Stimulated activated CD4-positive, alpha-beta T cell treated with anti-CD3 and anti-CD28 coated beads, Interleukin-1b, Interleukin-23, amount 100 ng/mL, for 4 hours (primary cell): ENCODE data around the gene C10orf143.
"Not testable (repeated sequence)": the region's sequence is repeated elsewhere in the genome, so short reads cannot be mapped to it uniquely, and the experiment has no call there.

Experiments
- DNase-seq, 2 donors: peaks; one replicate each; pipeline ENCODE4 v3.0.0-alpha.2; 2020; ENCODE audit warnings: low read depth in 2 of 2

C10orf143 gene

DNA sequence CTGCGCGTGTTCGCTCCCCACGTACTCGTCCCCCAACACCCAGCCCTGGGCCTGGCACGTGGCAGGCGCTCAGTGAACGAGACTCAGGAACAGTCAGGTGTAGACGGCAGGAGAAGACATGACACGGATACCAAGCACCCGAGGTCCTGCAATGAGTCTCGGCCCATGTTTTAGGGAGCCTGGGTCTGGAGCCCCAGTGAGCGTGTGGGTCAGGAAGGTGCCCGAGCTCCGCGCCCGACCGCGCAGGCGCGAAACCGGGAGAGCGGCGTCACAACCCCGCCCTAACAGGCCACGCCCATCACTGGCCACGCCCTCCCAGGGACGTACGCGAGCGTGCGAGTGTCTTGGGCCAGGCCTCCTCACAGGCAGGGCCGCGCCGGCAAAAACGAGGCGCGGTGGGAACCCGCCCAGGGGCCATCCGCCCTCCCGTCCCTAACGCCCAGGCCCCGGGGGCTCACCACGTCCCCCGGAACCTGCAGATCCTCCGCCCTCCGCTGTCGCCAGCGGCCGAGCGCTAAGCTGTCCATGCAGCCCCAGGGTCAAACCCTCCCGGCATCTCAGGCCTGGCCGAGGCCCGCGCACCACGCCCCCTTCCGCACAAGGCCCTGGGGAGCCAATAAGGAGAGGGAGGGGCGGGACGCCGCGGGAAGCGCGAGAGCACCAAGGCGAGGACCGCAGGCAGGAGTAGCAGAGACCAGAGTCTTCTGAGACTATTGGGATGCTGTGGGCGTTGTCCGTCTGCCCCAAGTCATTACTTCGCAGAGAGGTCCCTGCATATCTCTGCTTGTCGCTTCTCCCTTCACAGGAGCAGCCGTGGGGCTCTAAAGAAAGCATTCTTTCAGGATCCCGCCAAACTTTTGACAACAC lies at the start of gene C10orf143:
Gene C10orf143 (minus strand): TSS at position 585 of the 867 bp plus-strand sequence. CDS start 58 bp downstream, at position 527.
- DNase-seq = peak; percentile 99

GRCh38 chr10:130159192-130159794 lies 48.7 kb upstream of the C10orf143 start:
- DNase-seq = no peak

- no peak for DNase-seq
These were observed 35.4 kb upstream of the C10orf143 start for GRCh38 chr10:130146042-130146441.

GRCh38 chr10:130141878-130142277 lies 31.2 kb upstream of the C10orf143 start:
- no peak for DNase-seq

GRCh38 chr10:130141460-130141859 lies 30.8 kb upstream of the C10orf143 start:
- DNase-seq = no peak

DNA sequence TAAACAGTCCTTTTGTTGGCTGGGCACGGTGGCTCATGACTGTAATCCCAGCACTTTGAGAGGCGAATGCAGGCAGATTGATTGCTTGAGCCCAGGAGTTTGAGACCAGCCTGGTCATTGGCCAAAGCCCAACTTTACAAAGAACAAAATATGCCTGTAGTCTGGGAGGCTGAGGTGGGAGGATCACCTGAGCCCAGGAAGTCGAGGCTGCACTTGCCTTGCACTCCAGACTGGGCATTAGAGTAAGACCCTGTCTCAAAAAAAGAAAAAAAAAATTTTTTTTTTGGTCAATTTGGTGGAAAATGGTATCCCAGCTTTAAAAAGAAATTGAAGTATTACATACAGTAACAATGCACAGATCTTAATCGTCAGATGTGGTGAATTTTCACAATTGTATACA lies 30.4 kb upstream of the C10orf143 start:
- no peak for DNase-seq

DNA sequence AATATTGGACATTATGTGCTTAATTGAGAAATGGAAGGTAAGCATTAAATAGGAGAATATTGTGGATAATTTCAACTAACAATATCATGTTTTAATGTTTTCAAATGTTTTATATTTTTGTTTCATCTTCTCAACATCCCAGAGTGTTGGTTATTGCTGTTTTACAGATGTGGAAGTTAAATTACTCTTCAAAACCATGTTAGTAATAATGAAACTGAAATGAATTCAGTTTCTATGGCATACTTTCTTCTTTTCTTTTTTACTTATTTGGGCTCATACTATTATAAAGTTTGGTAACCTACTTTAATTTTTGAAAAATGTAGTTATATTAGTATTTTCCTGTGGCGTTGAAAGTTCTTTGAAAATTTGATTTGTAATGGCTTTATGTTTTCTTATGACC lies 29.8 kb upstream of the C10orf143 start:
- DNase-seq = no peak

DNA sequence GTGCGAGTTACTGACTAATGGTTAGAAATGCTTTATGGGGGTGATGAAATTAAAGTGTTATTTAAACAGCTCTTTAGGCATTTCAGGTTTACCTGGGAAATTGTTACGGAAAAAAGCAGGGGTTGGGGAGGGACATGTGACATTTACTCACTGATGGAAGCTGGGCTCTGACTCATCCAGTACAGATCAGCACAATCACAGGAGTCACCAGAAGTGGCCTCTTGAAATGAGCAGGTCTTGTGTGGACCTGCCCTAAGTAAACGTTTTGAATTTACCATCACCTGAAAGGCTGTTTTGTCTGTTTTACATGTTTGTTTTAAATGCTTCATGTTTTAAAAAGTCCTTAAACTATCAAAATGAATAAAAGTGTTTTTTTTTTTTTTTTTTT lies 27.8 kb upstream of the C10orf143 start:
- DNase-seq = no peak

DNA sequence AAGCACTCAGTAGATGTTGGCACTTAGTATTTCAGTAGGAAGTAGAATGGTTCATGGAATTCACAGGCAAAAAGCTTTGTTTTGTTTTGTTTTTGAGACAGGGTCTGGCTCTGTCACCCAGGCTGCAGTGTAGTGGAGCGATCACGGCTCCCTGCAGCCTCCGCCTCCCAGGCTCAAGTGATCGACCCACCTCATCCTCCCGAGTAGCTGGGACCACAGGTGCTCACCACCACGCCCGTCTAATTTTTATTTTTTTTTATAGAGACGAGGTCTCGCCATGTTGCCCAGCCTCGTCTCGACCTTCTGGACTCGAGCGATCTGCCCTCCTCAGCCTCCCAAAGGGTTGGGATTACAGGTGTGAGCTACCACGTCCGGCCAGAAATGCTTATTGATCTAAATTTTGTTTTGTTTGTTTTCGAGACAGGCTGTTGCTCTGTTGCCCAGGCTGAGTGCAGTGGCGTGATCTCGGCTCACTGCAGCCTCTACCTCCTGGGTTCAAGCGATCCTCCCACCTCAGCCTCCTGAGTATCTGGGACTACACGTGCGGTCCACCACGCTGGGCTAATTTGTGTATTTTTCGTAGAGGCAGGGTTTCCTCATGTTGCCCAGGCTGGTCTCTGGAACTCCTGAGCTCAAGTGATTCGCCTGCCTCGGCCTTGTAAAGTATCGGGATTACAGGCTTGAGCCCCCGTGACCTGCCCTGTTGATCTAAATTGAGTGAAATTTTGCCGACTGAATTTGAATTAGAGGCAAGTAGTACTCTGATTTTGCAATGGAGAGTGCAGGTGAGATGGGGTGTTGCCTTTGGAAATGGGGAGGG lies 27.2 kb upstream of the C10orf143 start:
- DNase-seq = no peak

DNA sequence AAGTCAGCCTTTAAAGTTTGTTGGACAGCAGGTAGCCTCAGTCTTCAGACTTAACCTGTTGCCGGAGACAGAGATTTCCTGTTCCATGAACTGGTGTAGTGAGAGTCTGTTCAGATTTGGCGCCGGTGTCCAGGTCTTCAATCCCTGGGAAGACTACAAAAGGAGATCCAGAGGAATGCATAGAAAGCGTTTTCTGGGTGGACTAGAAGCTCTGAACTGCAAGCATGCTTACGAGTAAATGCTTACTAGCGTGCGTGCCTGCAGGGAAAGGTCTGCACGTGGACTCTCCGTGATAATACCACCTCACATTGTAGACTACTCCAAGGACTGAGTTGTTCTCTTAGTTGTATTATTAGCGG lies 26.4 kb upstream of the C10orf143 start:
- DNase-seq = no peak

GRCh38 chr10:130136226-130137089 lies 25.8 kb upstream of the C10orf143 start, which contains the start of gene GLRX3:
TSS of gene GLRX3 (plus strand) at chr10:130136391. CDS start at chr10:130136421, 30 bp downstream.
- peak; percentile 83 to 95 for DNase-seq

DNA sequence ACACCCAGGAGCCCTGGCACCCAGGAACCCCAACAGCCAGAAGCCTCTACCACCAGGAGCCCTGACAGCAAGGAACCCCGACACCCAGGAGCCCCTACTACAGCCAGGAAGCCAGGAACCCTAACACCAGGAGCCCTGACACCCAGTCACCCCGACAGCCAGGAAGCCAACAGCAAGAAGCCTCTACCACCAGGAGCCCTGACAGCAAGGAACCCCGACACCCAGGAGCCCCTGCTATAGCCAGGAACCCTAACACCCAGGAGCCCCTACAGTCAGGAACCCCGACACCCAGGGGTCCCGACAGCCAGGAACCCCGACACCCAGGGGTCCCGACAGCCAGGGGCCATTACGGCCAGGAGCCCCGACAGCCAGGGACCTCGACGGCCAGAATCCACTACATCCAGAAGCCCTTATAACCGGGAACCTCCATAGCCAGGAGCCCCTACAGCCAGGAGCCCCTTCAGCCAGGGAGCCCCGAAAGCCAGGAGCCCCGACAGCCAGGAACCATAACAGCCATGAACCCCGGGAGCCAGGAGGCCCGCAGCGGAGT lies 25.1 kb upstream of the C10orf143 start:
- no peak for DNase-seq

- DNase-seq = no peak
These were observed 18.3 kb upstream of the C10orf143 start for GRCh38 chr10:130128922-130129321.

- no peak for DNase-seq
These were observed 17.6 kb upstream of the C10orf143 start for GRCh38 chr10:130128062-130128781.

- DNase-seq = peak; percentile 26 to 37
These were observed 16.9 kb upstream of the C10orf143 start for GRCh38 chr10:130127364-130128061.

- no peak for DNase-seq
These were observed 11.0 kb upstream of the C10orf143 start for GRCh38 chr10:130121486-130122079.

- DNase-seq = not testable (repeated sequence)
These were observed 6.9 kb upstream of the C10orf143 start for GRCh38 chr10:130117535-130117934.

GRCh38 chr10:130116942-130117341 lies 6.3 kb upstream of the C10orf143 start:
- not testable (repeated sequence) for DNase-seq

- no peak for DNase-seq
These were observed 2.2 kb upstream of the C10orf143 start for GRCh38 chr10:130112821-130113220.
